Measurements from ENCODE around the gene COX11.

DNA sequence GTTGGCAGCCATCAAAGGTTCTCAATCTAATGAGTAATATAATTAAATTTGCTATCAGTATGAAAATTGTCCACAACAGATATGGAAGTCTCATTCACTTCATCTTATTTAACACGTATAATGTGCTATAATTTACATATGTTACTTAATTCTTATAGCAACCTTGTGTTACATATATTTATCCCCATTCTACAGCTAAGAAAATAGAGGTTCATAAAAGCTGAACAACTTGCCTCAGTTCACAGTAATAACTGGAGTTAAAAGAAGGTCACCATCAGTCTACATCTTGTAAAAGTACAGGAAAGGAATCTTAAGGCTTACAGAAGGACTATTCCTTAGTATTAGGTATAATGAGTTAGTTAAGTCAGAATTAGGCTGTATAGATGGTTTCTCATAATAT, 28.0 kb upstream of the COX11 start:
- TF ChIP-seq, protein P1, sequence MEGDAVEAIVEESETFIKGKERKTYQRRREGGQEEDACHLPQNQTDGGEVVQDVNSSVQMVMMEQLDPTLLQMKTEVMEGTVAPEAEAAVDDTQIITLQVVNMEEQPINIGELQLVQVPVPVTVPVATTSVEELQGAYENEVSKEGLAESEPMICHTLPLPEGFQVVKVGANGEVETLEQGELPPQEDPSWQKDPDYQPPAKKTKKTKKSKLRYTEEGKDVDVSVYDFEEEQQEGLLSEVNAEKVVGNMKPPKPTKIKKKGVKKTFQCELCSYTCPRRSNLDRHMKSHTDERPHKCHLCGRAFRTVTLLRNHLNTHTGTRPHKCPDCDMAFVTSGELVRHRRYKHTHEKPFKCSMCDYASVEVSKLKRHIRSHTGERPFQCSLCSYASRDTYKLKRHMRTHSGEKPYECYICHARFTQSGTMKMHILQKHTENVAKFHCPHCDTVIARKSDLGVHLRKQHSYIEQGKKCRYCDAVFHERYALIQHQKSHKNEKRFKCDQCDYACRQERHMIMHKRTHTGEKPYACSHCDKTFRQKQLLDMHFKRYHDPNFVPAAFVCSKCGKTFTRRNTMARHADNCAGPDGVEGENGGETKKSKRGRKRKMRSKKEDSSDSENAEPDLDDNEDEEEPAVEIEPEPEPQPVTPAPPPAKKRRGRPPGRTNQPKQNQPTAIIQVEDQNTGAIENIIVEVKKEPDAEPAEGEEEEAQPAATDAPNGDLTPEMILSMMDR (IDR thresholded peaks at IDR 0.05) = no peak
- no peak for TF ChIP-seq POLR2AphosphoS5 (IDR thresholded peaks at IDR 0.05; ENCODE audit: low read depth, low read length)
- TF ChIP-seq, protein P2, sequence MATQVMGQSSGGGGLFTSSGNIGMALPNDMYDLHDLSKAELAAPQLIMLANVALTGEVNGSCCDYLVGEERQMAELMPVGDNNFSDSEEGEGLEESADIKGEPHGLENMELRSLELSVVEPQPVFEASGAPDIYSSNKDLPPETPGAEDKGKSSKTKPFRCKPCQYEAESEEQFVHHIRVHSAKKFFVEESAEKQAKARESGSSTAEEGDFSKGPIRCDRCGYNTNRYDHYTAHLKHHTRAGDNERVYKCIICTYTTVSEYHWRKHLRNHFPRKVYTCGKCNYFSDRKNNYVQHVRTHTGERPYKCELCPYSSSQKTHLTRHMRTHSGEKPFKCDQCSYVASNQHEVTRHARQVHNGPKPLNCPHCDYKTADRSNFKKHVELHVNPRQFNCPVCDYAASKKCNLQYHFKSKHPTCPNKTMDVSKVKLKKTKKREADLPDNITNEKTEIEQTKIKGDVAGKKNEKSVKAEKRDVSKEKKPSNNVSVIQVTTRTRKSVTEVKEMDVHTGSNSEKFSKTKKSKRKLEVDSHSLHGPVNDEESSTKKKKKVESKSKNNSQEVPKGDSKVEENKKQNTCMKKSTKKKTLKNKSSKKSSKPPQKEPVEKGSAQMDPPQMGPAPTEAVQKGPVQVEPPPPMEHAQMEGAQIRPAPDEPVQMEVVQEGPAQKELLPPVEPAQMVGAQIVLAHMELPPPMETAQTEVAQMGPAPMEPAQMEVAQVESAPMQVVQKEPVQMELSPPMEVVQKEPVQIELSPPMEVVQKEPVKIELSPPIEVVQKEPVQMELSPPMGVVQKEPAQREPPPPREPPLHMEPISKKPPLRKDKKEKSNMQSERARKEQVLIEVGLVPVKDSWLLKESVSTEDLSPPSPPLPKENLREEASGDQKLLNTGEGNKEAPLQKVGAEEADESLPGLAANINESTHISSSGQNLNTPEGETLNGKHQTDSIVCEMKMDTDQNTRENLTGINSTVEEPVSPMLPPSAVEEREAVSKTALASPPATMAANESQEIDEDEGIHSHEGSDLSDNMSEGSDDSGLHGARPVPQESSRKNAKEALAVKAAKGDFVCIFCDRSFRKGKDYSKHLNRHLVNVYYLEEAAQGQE (IDR thresholded peaks at IDR 0.05; ENCODE audit: insufficient read depth in 1 of 2, low read depth in 2 of 2, low read length in 1 of 2) = no peak
